Measurements from ENCODE around the gene CATSPER3.

The CATSPER3 gene

GRCh38 chr5:134967607-134968006 is at the start of gene CATSPER3:
CATSPER3 (plus strand) TSS chr5:134967907; CDS start chr5:134967992, 85 bp downstream.
- no peak within 1 kb of the TSS for H3K4me3 ChIP-seq (ENCODE audit: low read length)
- TF ChIP-seq CTCF (conservative IDR thresholded peaks at IDR 0.05; ENCODE audit: low read depth, low read length) = no peak
- DNase-seq (ENCODE audit: low read depth) = no peak

- no peak for DNase-seq (ENCODE audit: low read depth)
- H3K4me3 ChIP-seq (ENCODE audit: low read length) = no peak overlapping the region
- TF ChIP-seq CTCF (conservative IDR thresholded peaks at IDR 0.05; ENCODE audit: low read depth, low read length) = no peak
Observed at GRCh38 chr5:134918861-134919260, 48.8 kb upstream of the CATSPER3 start.

- no peak for TF ChIP-seq CTCF (conservative IDR thresholded peaks at IDR 0.05; ENCODE audit: low read depth, low read length)
- no peak overlapping the region for H3K4me3 ChIP-seq (ENCODE audit: low read length)
- DNase-seq (ENCODE audit: low read depth) = no peak
Observed at GRCh38 chr5:134920848-134921575, 46.7 kb upstream of the CATSPER3 start.

- no peak overlapping the region for H3K4me3 ChIP-seq (ENCODE audit: low read length)
- no peak for DNase-seq (ENCODE audit: low read depth)
- no peak for TF ChIP-seq CTCF (conservative IDR thresholded peaks at IDR 0.05; ENCODE audit: low read depth, low read length)
Observed at GRCh38 chr5:134932508-134932907, 35.2 kb upstream of the CATSPER3 start.

- no peak for TF ChIP-seq CTCF (conservative IDR thresholded peaks at IDR 0.05; ENCODE audit: low read depth, low read length)
- no peak for DNase-seq (ENCODE audit: low read depth)
- no peak overlapping the region for H3K4me3 ChIP-seq (ENCODE audit: low read length)
Observed at GRCh38 chr5:134934202-134934601, 33.5 kb upstream of the CATSPER3 start.

GRCh38 chr5:134935711-134936602 is 31.8 kb upstream of the CATSPER3 start:
- no peak for DNase-seq (ENCODE audit: low read depth)
- no peak overlapping the region for H3K4me3 ChIP-seq (ENCODE audit: low read length)
- no peak for TF ChIP-seq CTCF (conservative IDR thresholded peaks at IDR 0.05; ENCODE audit: low read depth, low read length)
